ENCODE results near the gene CTXN3.

GRCh38 chr5:127685662-127686061 is 36.8 kb downstream of the CTXN3 start:
- TF ChIP-seq CTCF (IDR thresholded peaks at IDR 0.05), result no peak
- TF ChIP-seq ZFX (IDR thresholded peaks at IDR 0.05; ENCODE audit: borderline replicate concordance), result no peak
